HG02588 (cell line): ENCODE results near the gene MRGPRX3.
"Not testable (repeated sequence)": the region's sequence is repeated elsewhere in the genome, so short reads cannot be mapped to it uniquely, and the experiment has no call there.

Experiments
- ATAC-seq: cut with Tn5 transposase; IDR thresholded peaks from one replicate; pipeline ENCODE4 v1.9.1; 2021; ENCODE audit warnings: mild to moderate bottlenecking, moderate library complexity; ENCODE audit not compliant: unreplicated experiment

MRGPRX3 gene

DNA sequence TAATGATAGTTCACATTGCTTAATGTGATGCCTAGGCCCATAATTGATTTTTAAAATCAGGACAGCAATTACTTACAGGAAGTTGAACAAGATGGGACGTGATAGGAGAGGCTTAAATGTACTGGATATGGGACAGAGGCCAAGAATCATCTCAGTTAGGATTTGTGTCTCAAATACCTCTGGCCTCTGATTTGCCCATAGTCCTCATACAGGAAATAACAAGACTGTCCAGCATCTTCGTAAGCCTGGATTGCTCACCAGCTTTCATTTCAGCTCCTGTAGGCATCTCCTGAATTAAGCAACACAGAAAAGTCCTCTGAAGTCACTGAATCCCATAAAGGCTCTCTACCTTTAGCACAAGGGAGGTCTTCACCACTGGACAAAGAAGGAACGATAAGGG is at the start of gene MRGPRX3:
Gene MRGPRX3 (plus strand): TSS at position 231 of the 400 bp plus-strand sequence. CDS start 4,632 bp downstream, outside the sequence.
- ATAC-seq: no peak

DNA sequence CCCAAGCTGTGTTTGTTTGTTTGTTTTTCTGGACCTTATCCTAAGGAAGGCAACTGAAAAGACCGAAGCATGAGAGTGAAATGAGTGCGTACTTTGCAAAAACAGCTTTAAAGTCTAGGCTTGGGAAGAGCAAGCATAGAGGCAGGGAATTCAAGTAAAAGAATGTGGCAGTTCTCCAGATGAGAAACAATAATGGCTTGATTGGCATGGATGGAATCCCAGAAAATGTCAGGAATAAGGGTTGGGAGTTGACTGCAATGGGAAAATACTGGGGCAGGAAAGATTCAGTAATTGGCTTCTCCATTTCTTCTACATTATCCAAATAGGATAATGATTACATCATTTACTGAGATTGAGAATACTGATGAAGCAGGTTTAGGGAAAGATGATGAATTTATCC is 44.0 kb upstream of the MRGPRX3 start:
- no peak for ATAC-seq

DNA sequence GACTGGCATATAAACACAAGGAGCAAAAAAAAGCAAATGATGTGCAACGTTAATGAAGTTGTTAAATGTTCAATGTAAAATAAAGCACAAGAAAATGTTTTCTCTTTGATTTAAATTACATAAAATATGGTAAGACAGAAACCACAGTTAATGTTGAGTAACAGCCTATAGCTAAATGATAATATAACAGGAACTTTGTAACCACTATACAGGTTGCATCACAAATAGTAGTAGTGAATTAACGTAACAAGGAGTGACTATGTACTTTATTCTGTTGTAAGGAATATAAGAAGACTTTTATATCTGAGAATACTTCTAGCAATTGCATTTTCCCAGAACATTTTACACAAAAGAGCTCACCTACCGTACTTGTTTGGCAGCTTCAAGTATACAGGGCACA is 43.4 kb upstream of the MRGPRX3 start:
- no peak for ATAC-seq

DNA sequence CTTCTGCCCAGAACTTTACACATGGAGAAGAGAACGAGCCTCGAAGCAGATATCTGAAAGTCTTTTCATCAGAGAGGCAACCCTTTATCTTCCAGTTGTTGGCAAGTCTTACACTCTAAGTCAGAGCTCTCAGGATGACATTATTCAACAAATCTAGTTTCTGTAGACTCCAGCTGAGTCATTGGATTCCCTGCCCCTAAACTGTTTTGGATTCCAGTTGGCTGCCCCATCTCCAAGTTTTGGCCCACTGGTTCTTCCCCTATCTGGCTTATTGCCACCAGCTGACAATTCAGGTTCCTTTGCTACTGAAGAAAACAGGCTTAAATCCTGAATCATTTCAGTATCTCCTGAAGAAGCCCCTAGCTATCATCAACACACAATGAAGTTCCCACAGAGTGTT is 40.6 kb upstream of the MRGPRX3 start:
- no peak for ATAC-seq

DNA sequence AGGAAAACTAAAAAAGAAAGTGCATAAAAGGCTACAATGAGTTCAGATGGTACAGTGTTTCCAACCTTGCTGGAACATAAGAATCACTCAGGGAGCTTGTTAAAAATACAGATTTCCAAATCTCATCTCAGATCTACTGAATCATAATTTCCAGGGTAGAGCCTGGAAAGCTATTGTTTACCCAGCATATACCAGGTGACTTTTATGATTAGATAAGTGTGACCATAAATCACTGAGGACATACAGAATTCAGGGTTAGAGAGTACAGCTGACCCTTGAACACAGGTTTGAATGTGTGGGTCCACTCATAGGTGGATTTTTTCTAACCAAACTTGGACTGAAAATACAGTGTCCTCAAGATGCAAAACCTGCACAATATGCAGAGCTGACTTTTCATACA is 38.4 kb upstream of the MRGPRX3 start:
- ATAC-seq: no peak

DNA sequence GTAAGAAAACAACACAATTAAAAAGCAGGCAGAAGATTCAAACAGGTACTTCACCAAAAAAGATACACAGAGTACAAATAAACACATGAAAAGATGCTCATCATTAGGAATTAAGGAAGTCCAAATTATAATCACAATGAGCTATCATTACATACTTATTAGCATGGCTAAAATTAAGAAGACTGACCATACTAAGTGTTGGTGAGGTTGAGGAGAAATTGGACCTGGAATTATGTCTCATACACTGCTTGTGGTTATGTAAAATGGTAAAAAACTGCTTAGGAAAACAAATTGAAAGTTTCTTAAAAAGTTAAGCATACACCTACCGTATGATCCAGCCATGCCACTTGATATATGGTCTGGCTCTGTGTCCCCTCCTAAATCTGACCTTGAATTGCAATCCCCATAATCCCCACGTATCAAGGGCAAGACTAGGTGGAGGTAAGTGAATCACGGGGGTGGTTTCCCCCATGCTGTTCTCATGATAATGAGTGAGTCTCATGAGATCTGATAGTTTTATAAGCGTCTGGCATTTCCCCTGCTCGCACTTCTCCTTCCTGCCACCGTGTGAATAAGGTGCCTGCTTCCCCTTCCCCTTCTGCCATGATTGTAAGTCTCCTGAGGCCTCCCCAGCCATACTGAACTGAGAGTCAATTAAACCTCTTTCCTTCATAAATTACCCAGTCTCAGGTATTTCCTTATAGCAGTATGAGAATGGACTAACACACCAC is 31.3 kb upstream of the MRGPRX3 start:
- ATAC-seq: no peak

DNA sequence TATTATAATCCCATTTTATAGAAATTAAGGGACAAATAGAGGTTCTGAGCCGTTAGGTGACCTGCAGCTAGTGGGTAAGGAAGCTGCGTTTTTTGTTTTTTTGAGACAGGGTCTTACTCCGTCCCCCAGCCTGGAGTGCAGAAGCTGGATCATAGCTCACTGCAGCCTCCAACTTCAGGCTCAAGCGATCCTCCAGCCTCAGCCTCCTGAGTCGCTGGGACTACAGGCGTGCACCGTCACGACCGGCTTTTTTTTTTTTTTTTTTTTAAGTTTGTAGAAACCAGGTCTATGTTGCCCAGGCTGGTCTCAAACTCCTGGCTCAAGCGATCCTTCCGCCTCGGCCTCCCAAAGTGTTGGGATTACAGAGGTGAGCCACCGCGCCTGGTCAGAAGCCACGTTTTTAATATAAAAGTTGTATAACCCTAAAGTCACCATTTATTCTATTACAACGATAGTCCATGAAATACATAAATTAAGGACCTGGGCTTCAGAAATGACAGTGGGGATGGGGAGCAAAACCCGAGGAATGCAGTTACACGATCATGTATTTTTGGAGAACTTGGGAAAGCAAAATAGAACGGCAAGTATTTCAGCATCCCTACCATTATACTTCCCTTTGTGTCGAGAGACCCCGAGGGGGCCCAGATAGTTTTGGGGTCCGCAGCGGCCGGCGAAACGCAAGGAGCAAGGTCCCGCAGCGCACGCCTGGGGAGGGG is 27.1 kb upstream of the MRGPRX3 start:
- ATAC-seq: no peak

DNA sequence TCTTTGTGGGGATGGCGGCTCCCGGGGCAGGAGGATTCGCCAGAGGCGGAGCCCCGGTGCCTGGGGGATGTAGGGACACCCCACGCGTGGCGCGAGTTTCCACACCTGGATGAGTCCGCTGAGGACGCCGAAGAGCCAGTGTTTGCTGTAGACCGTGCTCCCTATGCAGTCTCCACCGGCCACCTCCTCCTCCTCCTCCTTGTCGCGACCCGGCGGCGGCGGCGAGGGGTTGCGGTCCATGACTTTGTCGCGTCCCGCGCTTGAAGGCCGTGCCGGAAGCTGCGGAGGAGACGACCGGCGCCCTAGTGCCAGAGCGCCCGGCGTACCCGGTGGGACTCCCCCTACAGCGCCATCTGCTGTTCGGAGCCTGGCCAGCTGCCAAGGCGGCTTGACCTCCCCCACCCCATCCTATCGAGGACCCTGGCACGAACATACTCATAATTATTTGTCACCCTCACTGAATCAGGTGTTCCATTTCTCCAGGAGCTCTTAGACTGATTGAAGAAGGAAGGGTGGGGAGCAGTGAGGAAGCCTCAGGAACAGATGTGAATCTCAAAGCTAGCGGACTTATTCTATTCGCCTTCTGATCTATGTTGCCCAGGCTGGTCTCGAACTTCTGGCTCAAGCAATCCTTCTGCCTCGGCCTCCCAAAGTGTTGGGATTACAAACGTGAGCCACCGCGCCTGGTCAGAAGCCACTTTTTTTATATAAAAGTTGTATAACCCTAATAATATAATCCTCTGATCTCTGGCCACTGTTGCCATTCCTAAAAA is 26.4 kb upstream of the MRGPRX3 start, which contains the start of gene SAAL1:
Gene SAAL1 (minus strand): TSS at position 281 of the 773 bp plus-strand sequence. CDS start 41 bp downstream, at position 240.
- ATAC-seq: peak; percentile 98

DNA sequence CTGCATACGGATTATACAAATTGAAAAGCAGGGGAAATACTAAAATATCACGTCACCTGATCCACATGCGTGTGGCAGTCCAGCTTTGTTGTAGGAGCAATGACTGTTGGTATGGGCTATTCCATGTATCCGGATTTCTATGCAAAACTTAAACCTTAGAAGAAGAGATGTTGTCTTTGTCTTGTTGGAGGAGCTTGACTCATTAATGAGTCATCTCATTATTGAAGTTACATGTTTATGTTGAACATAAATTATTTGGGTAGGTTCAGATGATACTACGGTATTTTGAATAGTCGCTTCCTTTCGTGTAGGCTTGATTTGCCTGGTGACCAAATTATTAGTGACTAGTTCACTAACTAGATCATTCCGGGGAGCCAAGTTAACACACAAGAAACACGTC is 25.7 kb upstream of the MRGPRX3 start:
- no peak for ATAC-seq

DNA sequence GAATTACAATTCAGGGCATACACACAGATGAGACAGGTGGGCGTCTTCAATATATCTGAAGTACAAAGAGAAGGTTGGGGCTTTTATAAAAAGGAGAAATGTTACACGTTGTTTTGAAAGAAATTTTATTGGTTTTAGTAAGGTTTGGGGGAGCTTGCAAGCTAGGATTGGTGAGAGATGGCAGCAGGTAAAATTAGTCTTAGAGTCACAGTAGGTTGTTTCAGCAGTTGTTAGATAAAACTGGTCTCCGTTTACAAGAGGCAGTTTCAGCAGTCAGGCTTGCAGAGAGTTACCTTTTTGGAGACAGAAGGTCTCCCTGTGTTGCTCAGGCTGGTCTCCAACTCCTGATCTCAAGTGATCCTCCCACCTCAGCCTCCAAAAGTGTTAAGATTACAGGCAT is 24.1 kb upstream of the MRGPRX3 start:
- no peak for ATAC-seq

DNA sequence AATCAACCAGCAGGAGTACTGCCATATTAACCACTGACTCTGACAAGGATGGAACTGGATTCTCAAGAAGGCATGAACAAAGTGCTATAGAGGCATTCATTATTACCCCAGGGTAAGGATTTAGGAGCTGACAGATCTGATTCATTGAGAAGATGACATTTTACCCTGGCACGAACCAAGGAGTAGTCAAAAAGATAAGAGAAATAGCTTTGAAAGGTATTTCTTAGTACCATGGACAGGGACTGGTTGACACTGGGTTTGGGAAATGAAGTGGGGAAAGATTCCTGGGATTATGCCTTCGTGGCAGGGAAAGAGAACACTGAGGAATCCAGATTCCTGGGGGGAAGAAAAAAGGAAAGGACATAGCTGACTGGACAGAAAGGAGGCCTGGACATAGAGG is 21.4 kb upstream of the MRGPRX3 start:
- ATAC-seq: no peak

DNA sequence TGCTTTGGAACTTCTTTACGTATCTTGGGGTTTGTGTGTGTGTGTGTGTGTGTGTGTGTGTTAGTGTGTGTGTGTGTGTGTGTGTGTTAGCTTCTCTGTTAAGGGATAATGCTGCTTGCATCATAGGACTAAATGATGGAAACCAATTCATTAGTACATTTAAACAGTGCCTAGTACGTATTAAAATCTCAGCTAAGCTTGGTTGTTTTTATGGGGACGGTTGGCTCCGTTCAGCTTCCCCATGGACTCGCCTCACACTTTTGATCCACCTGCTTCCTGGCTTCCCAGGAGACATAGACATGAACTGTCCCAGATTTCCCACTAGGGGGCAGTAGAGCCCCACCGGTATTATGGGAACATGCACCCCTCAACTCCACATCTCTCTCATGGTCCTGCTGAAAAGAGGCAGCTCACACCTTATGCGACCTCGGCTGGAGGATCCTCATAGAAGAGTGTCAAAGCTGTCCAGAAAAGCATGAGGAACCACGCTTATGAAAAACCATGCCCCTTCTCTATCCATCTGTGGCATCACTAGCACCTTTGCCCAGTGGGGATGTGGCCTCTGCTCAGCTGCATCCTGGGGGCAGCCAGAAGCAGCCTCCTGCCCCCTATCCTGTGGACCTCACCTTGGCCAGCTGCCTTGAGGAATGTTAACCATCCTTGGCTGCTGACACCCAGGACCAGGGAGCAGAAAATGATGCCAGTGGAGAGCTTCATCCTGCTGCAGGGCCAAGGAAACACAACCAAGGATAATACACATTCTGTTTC is 16.8 kb upstream of the MRGPRX3 start:
- ATAC-seq: peak; percentile 65

DNA sequence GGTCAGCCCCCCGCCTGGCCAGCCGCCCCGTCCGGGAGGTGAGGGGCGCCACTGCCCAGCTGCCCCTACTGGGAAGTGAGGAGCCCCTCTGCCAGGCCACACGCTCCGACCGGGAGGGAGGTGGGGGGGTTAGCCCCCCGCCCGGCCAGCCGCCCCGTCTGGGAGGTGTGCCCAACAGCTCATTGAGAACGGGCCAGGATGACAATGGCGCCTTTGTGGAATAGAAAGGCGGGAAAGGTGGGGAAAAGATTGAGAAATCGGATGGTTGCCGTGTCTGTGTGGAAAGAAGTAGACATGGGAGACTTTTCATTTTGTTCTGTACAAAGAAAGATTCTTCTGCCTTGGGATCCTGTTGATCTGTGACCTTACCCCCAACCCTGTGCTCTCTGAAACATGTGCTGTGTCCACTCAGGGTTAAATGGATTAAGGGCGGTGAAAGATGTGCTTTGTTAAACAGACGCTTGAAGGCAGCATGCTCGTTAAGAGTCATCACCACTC is 11.0 kb upstream of the MRGPRX3 start:
- not testable (repeated sequence) for ATAC-seq

DNA sequence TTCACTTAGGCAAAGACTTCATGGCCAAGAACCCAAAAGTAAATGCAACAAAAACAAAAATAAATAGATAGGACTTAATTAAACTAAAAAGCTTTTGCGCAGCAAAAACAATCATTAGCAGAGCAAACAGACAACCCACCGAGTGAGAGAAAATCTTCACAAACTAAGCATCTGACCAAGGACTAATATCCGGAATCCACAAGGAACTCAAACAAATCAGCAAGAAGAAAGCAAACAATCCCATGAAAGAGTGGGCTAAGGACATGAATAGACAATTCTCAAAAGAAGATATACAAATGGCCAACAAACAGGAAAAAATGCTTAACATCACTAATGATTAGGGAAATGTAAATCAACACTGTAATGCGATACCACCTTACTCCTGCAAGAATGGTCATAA is 1.3 kb upstream of the MRGPRX3 start:
- not testable (repeated sequence) for ATAC-seq

DNA sequence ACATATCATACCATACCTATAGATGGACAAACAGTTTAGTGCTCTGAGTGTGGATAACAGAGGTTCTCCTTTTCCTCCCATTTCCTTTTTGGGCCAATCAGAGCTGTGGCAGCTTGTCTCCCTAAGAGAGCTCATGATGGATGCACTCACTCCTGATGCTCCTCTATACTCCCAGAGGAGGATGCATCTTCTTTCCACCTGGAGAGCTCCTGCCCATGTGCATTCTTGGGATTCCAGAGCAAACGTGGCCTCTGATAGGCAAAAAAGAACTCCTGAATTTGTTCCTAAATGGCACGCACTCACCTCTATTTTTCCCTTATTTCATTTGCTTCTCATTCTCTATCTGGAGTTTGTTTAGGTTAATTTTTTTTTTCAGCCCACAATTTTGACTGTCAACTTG is 2.9 kb downstream of the MRGPRX3 start:
- ATAC-seq: no peak

DNA sequence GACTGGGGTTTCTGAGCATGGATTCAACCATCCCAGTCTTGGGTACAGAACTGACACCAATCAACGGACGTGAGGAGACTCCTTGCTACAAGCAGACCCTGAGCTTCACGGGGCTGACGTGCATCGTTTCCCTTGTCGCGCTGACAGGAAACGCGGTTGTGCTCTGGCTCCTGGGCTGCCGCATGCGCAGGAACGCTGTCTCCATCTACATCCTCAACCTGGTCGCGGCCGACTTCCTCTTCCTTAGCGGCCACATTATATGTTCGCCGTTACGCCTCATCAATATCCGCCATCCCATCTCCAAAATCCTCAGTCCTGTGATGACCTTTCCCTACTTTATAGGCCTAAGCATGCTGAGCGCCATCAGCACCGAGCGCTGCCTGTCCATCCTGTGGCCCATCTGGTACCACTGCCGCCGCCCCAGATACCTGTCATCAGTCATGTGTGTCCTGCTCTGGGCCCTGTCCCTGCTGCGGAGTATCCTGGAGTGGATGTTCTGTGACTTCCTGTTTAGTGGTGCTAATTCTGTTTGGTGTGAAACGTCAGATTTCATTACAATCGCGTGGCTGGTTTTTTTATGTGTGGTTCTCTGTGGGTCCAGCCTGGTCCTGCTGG is 4.9 kb downstream of the MRGPRX3 start:
- ATAC-seq: no peak

DNA sequence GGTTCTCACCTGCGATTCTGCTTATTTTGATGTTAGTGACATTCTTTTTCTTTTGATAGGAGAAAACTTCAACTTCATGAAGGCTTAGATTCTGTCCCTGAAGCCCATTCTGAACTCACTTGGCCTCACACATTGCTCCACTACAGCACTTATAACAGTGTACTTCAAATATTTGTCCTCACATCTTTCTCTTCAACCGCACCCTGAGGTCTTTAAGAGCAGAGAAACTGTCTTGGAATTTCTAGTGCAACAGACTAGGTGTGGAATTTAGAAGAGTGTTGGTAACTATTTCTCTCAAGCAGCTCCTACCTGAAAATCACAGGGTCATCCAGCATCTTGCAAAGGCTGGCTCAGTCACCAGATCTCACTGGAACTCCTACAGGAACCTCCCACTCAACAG is 7.8 kb downstream of the MRGPRX3 start:
- no peak for ATAC-seq

DNA sequence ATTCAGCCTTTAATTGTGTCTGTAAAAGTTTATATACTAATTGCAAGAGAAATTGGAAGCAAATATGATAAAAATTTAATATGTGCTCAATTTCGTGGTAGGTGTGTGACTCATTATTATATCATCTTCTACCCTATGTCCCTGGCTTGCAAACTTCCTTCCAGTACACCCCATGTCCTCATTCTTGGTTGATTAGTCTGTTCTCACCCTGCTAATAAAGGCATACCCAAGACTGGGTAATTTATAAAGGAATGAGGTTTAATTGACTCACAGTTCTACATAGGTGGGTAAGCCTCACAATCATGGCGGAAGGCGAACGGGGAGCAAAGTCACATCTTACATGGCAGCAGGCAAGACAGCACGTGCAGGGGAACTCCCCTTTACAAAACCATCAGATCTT is 11.9 kb downstream of the MRGPRX3 start:
- no peak for ATAC-seq

DNA sequence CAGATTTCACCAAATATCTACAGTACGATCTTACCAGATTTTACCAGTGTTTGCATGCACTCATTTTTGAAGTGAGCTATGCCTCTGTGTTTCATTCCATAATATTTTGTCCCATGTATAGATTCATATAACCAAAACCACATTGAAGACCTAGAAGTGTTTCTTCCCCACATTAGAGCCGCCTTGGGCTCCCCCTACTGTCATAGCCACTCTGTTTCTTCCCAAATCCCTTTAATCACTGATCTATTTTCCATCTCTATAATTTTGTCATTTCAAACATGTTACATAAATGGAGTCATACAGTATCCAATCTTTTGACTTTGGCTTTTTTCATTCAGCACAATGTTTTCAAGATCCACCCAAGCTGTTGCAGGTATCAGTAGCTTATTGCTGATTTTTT is 12.7 kb downstream of the MRGPRX3 start:
- ATAC-seq: no peak

DNA sequence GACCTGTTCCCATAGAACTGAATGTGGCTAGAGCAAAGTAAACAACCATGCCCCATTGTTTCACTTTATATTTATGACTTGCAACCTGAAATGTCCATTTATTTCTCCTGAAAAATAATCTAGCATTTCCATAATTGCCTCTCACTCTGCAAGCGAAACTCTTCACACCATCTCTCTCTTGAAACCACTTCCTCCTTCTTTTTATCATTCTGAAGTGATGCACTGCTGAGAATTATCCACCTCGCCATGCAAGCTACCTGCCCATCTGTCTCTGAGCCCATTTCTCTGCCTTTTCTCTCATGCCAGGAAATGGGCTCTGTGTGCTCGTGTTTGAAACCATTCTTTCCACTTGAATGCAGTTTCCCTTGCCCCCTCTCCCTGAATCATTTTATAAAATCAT is 13.5 kb downstream of the MRGPRX3 start:
- ATAC-seq: no peak
